MM.1S (cell line): ENCODE data around the gene KCNK17.
A peak's percentile ranks its signal among the peaks of the same experiment; 100 is the strongest.

Source experiments
- DNase-seq: peaks from one replicate; pipeline ENCODE4 v3.0.0-alpha.2; 2015
- H2AFZ ChIP-seq: fragments of 300-600 bp; sonication (generic); 2 replicates; pipeline ENCODE4 v1.6.0; 2016; ENCODE audit warnings: antibody characterized with exemption, low read length
- H3F3A ChIP-seq: fragments of 300-600 bp; sonication (generic); 2 replicates; pipeline ENCODE4 v1.6.1; 2016; ENCODE audit warnings: mild to moderate bottlenecking, antibody characterized with exemption, low read length, moderate library complexity, mixed read lengths; ENCODE audit not compliant: insufficient read depth
- H3K27ac ChIP-seq: fragments of 300-600 bp; sonication (generic); 2 replicates; pipeline ENCODE4 v1.5.1; 2016; ENCODE audit warnings: mild to moderate bottlenecking, low read length
- H3K27me3 ChIP-seq: fragments of 300-600 bp; sonication (generic); replicated peaks from 2 replicates; pipeline ENCODE4 v1.6.0; 2016; ENCODE audit warnings: low read length; ENCODE audit not compliant: insufficient read depth
- H3K36me3 ChIP-seq: fragments of 300-600 bp; sonication (generic); replicated peaks from 2 replicates; pipeline ENCODE4 v1.6.1; 2016; ENCODE audit warnings: mild to moderate bottlenecking, low read length, mixed read lengths; ENCODE audit not compliant: insufficient read depth
- H3K4me1 ChIP-seq: fragments of 300-600 bp; sonication (generic); 2 replicates; pipeline ENCODE4 v1.6.1; 2016; ENCODE audit warnings: low read length, mixed read lengths
- H3K4me2 ChIP-seq: fragments of 300-600 bp; sonication (generic); 2 replicates; pipeline ENCODE4 v1.6.0; 2016; ENCODE audit warnings: low read depth, low read length
- H3K4me3 ChIP-seq: fragments of 300-600 bp; sonication (generic); 2 replicates; pipeline ENCODE4 v1.5.1; 2016; ENCODE audit warnings: low read length, mixed read lengths
- H3K79me2 ChIP-seq: fragments of 300-600 bp; sonication (generic); 2 replicates; pipeline ENCODE4 v1.6.1; 2016; ENCODE audit warnings: mixed run types, low read length, mixed read lengths
- H3K9ac ChIP-seq: fragments of 300-600 bp; sonication (generic); 2 replicates; pipeline ENCODE4 v1.6.1; 2016; ENCODE audit warnings: low read length, mixed read lengths
- H3K9me2 ChIP-seq: fragments of 300-600 bp; sonication (generic); replicated peaks from 2 replicates; pipeline ENCODE4 v1.6.1; 2016; ENCODE audit warnings: mild to moderate bottlenecking, low read length, mixed read lengths; ENCODE audit not compliant: insufficient read depth
- H3K9me3 ChIP-seq: fragments of 300-600 bp; sonication (generic); replicated peaks from 2 replicates; pipeline ENCODE4 v1.6.1; 2016; ENCODE audit warnings: mild to moderate bottlenecking, low read length, mixed read lengths; ENCODE audit not compliant: insufficient read depth
- H4K20me1 ChIP-seq: fragments of 300-600 bp; sonication (generic); 2 replicates; pipeline ENCODE4 v1.6.1; 2016; ENCODE audit warnings: mild to moderate bottlenecking, low read length, moderate library complexity, mixed read lengths; ENCODE audit not compliant: insufficient read depth
- CTCF ChIP-seq: fragments of 300-600 bp; sonication (generic); IDR thresholded peaks from 2 replicates; pipeline ENCODE4 v1.5.1; 2016; ENCODE audit warnings: antibody characterized with exemption, low read length, mixed read lengths
- EZH2 ChIP-seq: fragments of 300-600 bp; sonication (generic); optimal IDR thresholded peaks from 2 replicates; pipeline ENCODE3; 2017; ENCODE audit warnings: low read depth, mild to moderate bottlenecking, antibody characterized with exemption, low read length, mixed read lengths
- EZH2phosphoT487 ChIP-seq: fragments of 300-600 bp; sonication (generic); IDR thresholded peaks from 2 replicates; pipeline ENCODE4 v1.6.1; 2018; ENCODE audit warnings: antibody characterized with exemption, low read length

The KCNK17 gene

GRCh38 chr6:39301606-39302005, 12.6 kb downstream of the KCNK17 start:
- H3K36me3 ChIP-seq = no peaks in the 10 kb centered on the region
- H3K9ac ChIP-seq = no peak overlapping the region
- no peaks in the 10 kb centered on the region for H3F3A ChIP-seq
- DNase-seq = no peak
- no peak overlapping the region for H2AFZ ChIP-seq
- H4K20me1 ChIP-seq = no peaks in the 10 kb centered on the region
- no peaks in the 10 kb centered on the region for H3K9me2 ChIP-seq
- no peaks in the 10 kb centered on the region for H3K4me1 ChIP-seq
- H3K9me3 ChIP-seq = no peaks in the 10 kb centered on the region
- no peak overlapping the region for H3K27ac ChIP-seq
- TF ChIP-seq EZH2phosphoT487 (no peak), CTCF (peak; percentile 38)
- H3K27me3 ChIP-seq = peaks cover 9% of the 10 kb centered on the region
- H3K4me2 ChIP-seq = no peak overlapping the region
- H3K79me2 ChIP-seq = no peaks in the 10 kb centered on the region
- H3K4me3 ChIP-seq = no peak overlapping the region

GRCh38 chr6:39300739-39301138, 13.5 kb downstream of the KCNK17 start:
- Histone ChIP-seq H3K36me3 (no peaks in the 10 kb centered on the region), H2AFZ (no peak overlapping the region), H3K4me3 (no peak overlapping the region), H3K27ac (no peak overlapping the region), H3K27me3 (peaks cover 9% of the 10 kb centered on the region), H3K79me2 (no peaks in the 10 kb centered on the region), H4K20me1 (no peaks in the 10 kb centered on the region), H3K9me2 (no peaks in the 10 kb centered on the region), H3K4me1 (no peaks in the 10 kb centered on the region), H3K4me2 (no peak overlapping the region), H3F3A (no peaks in the 10 kb centered on the region), H3K9ac (no peak overlapping the region), H3K9me3 (no peaks in the 10 kb centered on the region)
- TF ChIP-seq CTCF = no peak
- TF ChIP-seq EZH2phosphoT487 = no peak
- TF ChIP-seq EZH2 = no peak
- DNase-seq = no peak

GRCh38 chr6:39298061-39298460, 16.2 kb downstream of the KCNK17 start:
- Histone ChIP-seq H3K27ac (no peak overlapping the region), H2AFZ (no peak overlapping the region), H3K9ac (no peak overlapping the region)

More at GRCh38 chr6:39298061-39298460, 16.2 kb downstream of the KCNK17 start:
- H3K27me3 ChIP-seq = peaks cover 9% of the 10 kb centered on the region
- DNase-seq = no peak
- H3K9me2 ChIP-seq = no peaks in the 10 kb centered on the region
- no peaks in the 10 kb centered on the region for H3K79me2 ChIP-seq
- H3K36me3 ChIP-seq = no peaks in the 10 kb centered on the region
- H3F3A ChIP-seq = no peaks in the 10 kb centered on the region
- no peaks in the 10 kb centered on the region for H3K4me1 ChIP-seq
- no peak overlapping the region for H3K4me3 ChIP-seq
- H3K9me3 ChIP-seq = no peaks in the 10 kb centered on the region
- no peaks in the 10 kb centered on the region for H4K20me1 ChIP-seq
- TF ChIP-seq EZH2 (no peak), CTCF (no peak), EZH2phosphoT487 (no peak)
- H3K4me2 ChIP-seq = no peak overlapping the region
